WTC11 (cell line): ENCODE measurements around the gene AVPR1B. TPM values are rescaled to one million over a fixed set of nuclear protein-coding genes. Genes with fewer than 3 reads are reported as not detected.

Experiments used
- ATAC-seq: fragments of 200-7000 bp; cut with Tn5 transposase; 2 replicates; pipeline ENCODE4 v1.10.0; 2021; ENCODE audit warnings: mild to moderate bottlenecking, moderate library complexity
- CTCF ChIA-PET: fragments of 300-600 bp; sonication (Branson Sonifier 250); formaldehyde crosslinking; loops from one replicate; lab custom pipeline; 2021; ENCODE audit warnings: antibody characterized with exemption; lab: Charles Lee
- POLR2A ChIA-PET: fragments of 350-600 bp; sonication (Branson Sonifier 250); formaldehyde crosslinking; loops from one replicate; lab custom pipeline; 2021; ENCODE audit warnings: antibody characterized with exemption; lab: Charles Lee
- DNase-seq: peaks from one replicate; pipeline ENCODE4 v3.0.0; 2021; ENCODE audit warnings: low spot score
- H3K27ac Mint-ChIP-seq: 2 replicates; pipeline ENCODE4 v1.8.0; 2021; ENCODE audit warnings: mixed read lengths
- H3K27me3 Mint-ChIP-seq: 2 replicates; pipeline ENCODE4 v1.8.0; 2021; ENCODE audit warnings: low read depth, mild to moderate bottlenecking, moderate library complexity, mixed read lengths
- H3K36me3 Mint-ChIP-seq: 2 replicates; pipeline ENCODE4 v1.8.0; 2021; ENCODE audit warnings: mixed read lengths
- H3K4me1 Mint-ChIP-seq: 2 replicates; pipeline ENCODE4 v1.8.0; 2022; ENCODE audit warnings: mixed read lengths
- H3K4me3 Mint-ChIP-seq: 2 replicates; pipeline ENCODE4 v1.8.0; 2021; ENCODE audit warnings: mild to moderate bottlenecking, moderate library complexity, mixed read lengths
- H3K9me3 Mint-ChIP-seq: 2 replicates; pipeline ENCODE4 v1.8.0; 2021; ENCODE audit warnings: mixed read lengths
- AR ChIP-seq: fragments of 250-450 bp; sonication (Bioruptor Pico); IDR thresholded peaks from 2 replicates; pipeline ENCODE4 v1.9.0; 2021; ENCODE audit warnings: mild to moderate bottlenecking
- ATF1 ChIP-seq: sonication (generic); formaldehyde crosslinking; IDR thresholded peaks from 2 replicates; pipeline ENCODE4 v1.8.1; 2023; ENCODE audit warnings: mild to moderate bottlenecking, moderate library complexity, missing genetic modification reagents
- ATF3 ChIP-seq: sonication (generic); formaldehyde crosslinking; conservative IDR thresholded peaks from 2 replicates; pipeline ENCODE4 v1.8.1; 2022; ENCODE audit warnings: mild to moderate bottlenecking, missing genetic modification reagents
- CBFB ChIP-seq: sonication (generic); formaldehyde crosslinking; IDR thresholded peaks from 2 replicates; pipeline ENCODE4 v1.8.1; 2022; ENCODE audit warnings: mild to moderate bottlenecking, low read depth, missing genetic modification reagents
- E2F5 ChIP-seq: sonication (generic); formaldehyde crosslinking; IDR thresholded peaks from 2 replicates; pipeline ENCODE4 v1.8.1; 2022; ENCODE audit warnings: mild to moderate bottlenecking, moderate library complexity, missing genetic modification reagents
- EMX1 ChIP-seq: fragments of 250-450 bp; sonication (Bioruptor Pico); IDR thresholded peaks from 2 replicates; pipeline ENCODE4 v1.8.0; 2021; ENCODE audit warnings: mild to moderate bottlenecking
- ETV6 ChIP-seq: sonication (generic); formaldehyde crosslinking; IDR thresholded peaks from 2 replicates; pipeline ENCODE4 v1.8.1; 2022; ENCODE audit warnings: mild to moderate bottlenecking, missing genetic modification reagents
- GABPB1 ChIP-seq: sonication (generic); formaldehyde crosslinking; IDR thresholded peaks from 2 replicates; pipeline ENCODE4 v1.8.1; 2023; ENCODE audit warnings: mild to moderate bottlenecking, missing genetic modification reagents
- HMGA2 ChIP-seq: fragments of 250-450 bp; sonication (Bioruptor Pico); IDR thresholded peaks from 2 replicates; pipeline ENCODE4 v1.4.0; 2021; ENCODE audit warnings: mild to moderate bottlenecking, moderate library complexity
- NFYB ChIP-seq: sonication (generic); formaldehyde crosslinking; conservative IDR thresholded peaks from 2 replicates; pipeline ENCODE4 v1.8.0; 2022; ENCODE audit warnings: low read depth, missing genetic modification reagents
- NR2C2 ChIP-seq: sonication (generic); formaldehyde crosslinking; IDR thresholded peaks from 2 replicates; pipeline ENCODE4 v1.8.0; 2022; ENCODE audit warnings: mild to moderate bottlenecking, missing genetic modification reagents
- PRRX2 ChIP-seq: fragments of 250-450 bp; sonication (Bioruptor Pico); IDR thresholded peaks from 2 replicates; pipeline ENCODE4 v1.8.0; 2021; ENCODE audit warnings: mild to moderate bottlenecking
- SMAD3 ChIP-seq: sonication (generic); formaldehyde crosslinking; IDR thresholded peaks from 2 replicates; pipeline ENCODE4 v1.8.0; 2022; ENCODE audit warnings: missing genetic modification reagents, mild to moderate bottlenecking, borderline replicate concordance
- TEAD4 ChIP-seq: sonication (generic); formaldehyde crosslinking; IDR thresholded peaks from 2 replicates; pipeline ENCODE4 v1.8.0; 2022; ENCODE audit warnings: mild to moderate bottlenecking, missing genetic modification reagents
- TP53 ChIP-seq: sonication (generic); formaldehyde crosslinking; IDR thresholded peaks from 2 replicates; pipeline ENCODE4 v1.8.1; 2023; ENCODE audit warnings: mild to moderate bottlenecking, missing genetic modification reagents
- ZBTB21 ChIP-seq: sonication (generic); formaldehyde crosslinking; IDR thresholded peaks from 2 replicates; pipeline ENCODE4 v1.8.1; 2023; ENCODE audit warnings: mild to moderate bottlenecking, missing genetic modification reagents, borderline replicate concordance
- ZBTB43 ChIP-seq: sonication (generic); formaldehyde crosslinking; IDR thresholded peaks from 2 replicates; pipeline ENCODE4 v1.8.1; 2023; ENCODE audit warnings: mild to moderate bottlenecking, missing genetic modification reagents
- ZNF138 ChIP-seq: sonication (generic); formaldehyde crosslinking; conservative IDR thresholded peaks from 2 replicates; pipeline ENCODE4 v1.8.1; 2022; ENCODE audit warnings: mild to moderate bottlenecking, moderate library complexity, missing genetic modification reagents
- ZNF416 ChIP-seq: fragments of 250-450 bp; sonication (Bioruptor Pico); IDR thresholded peaks from 2 replicates; pipeline ENCODE4 v1.9.0; 2021; ENCODE audit warnings: mild to moderate bottlenecking, inconsistent platforms
- ZNF423 ChIP-seq: fragments of 250-450 bp; sonication (Bioruptor Pico); IDR thresholded peaks from 2 replicates; pipeline ENCODE4 v2.1.2; 2022; ENCODE audit warnings: mild to moderate bottlenecking, moderate library complexity
- ZNF425 ChIP-seq: fragments of 250-450 bp; sonication (Bioruptor Pico); conservative IDR thresholded peaks from 2 replicates; pipeline ENCODE4 v1.9.0; 2021; ENCODE audit warnings: mild to moderate bottlenecking
- total RNA-seq: library from RNA; stranded (reverse); gene quantifications from 3 replicates; pipeline ENCODE4 v1.2.3, GENCODE V29; 2021
- TF ChIP-seq, protein P1 (sequence below): sonication (generic); formaldehyde crosslinking; IDR thresholded peaks from 2 replicates; pipeline ENCODE4 v1.8.1; 2023; ENCODE audit warnings: mild to moderate bottlenecking, missing genetic modification reagents, moderate library complexity
- TF ChIP-seq, protein P2 (sequence below): sonication (generic); formaldehyde crosslinking; conservative IDR thresholded peaks from 2 replicates; pipeline ENCODE4 v1.8.1; 2023; ENCODE audit warnings: mild to moderate bottlenecking, low read depth, missing genetic modification reagents, moderate library complexity
- TF ChIP-seq, protein P3 (sequence below): sonication (generic); formaldehyde crosslinking; IDR thresholded peaks from 2 replicates; pipeline ENCODE4 v1.8.0; 2022; ENCODE audit warnings: mild to moderate bottlenecking, missing genetic modification reagents

The AVPR1B gene
- total RNA-seq, 1 experiment from 2014 or later = 0.68 TPM

GRCh38 chr1:206110161-206110560 is 7.0 kb downstream of the AVPR1B start:
- CTCF ChIA-PET = interaction anchor here (1.3 to 12.7 kb wide), 3 partner anchors 79 to 133 kb away, joined by 4 to 121 read pairs (median 43); no protein-coding TSS in a partner anchor
- H3K4me1 Mint-ChIP-seq = no peaks in the 10 kb centered on the region
- H3K27ac Mint-ChIP-seq = no peak overlapping the region
- TF ChIP-seq ZNF423 (CRISPR knock-in tag) = no peak
- TF ChIP-seq HMGA2 = no peak
- TF ChIP-seq TEAD4 (CRISPR knock-in tag) = no peak
- TF ChIP-seq EMX1 (CRISPR knock-in tag) = no peak
- TF ChIP-seq GABPB1 = no peak
- TF ChIP-seq ZBTB21 (CRISPR knock-in tag) = no peak
- TF ChIP-seq, protein P1, sequence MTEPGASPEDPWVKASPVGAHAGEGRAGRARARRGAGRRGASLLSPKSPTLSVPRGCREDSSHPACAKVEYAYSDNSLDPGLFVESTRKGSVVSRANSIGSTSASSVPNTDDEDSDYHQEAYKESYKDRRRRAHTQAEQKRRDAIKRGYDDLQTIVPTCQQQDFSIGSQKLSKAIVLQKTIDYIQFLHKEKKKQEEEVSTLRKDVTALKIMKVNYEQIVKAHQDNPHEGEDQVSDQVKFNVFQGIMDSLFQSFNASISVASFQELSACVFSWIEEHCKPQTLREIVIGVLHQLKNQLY (CRISPR knock-in tag) = no peak
- no peak for TF ChIP-seq ZBTB43 (CRISPR knock-in tag)
- DNase-seq (no peak), ATAC-seq (no peak)
- no peaks in the 10 kb centered on the region for H3K36me3 Mint-ChIP-seq
- H3K9me3 Mint-ChIP-seq = no peaks in the 10 kb centered on the region
- POLR2A ChIA-PET = no interaction called here
- no peak overlapping the region for H3K4me3 Mint-ChIP-seq
- H3K27me3 Mint-ChIP-seq = peaks cover under 1% of the 10 kb centered on the region; the same call in 1 of the 2 replicates

DNA sequence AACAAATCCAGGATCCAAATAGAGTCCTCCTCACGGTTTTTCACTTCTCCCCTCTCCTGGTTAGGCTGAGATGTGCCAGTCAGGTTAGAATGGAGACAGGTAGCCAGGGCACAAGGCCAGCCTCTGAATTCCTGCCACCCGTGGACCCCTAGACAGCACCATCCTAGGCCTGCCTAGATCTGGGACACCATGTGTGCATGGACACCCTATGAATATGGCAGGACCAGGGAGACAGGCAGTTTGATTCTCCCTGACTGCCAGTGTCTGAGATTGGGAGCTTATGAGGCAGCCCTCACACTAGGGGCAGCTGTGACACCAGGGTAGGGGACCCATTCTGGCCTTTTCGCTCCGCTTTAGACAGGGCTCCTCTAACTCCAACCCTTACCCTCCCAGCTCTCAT is 7.5 kb downstream of the AVPR1B start:
- Mint-ChIP-seq H3K27me3 (no peaks in the 10 kb centered on the region; the same call in 1 of the 2 replicates), H3K4me3 (no peak overlapping the region), H3K27ac (no peak overlapping the region), H3K4me1 (no peaks in the 10 kb centered on the region), H3K36me3 (no peaks in the 10 kb centered on the region), H3K9me3 (no peaks in the 10 kb centered on the region)
- ATAC-seq (no peak), DNase-seq (no peak)
- ChIA-PET CTCF (interaction anchor here (1.3 to 12.7 kb wide), 4 partner anchors 79 to 132 kb away, joined by 4 to 121 read pairs (median 30); no protein-coding TSS in a partner anchor), POLR2A (no interaction called here)
- TF ChIP-seq ZNF425 (no peak), ZNF138 (CRISPR knock-in tag) (no peak), TP53 (CRISPR knock-in tag) (no peak), E2F5 (no peak), ZNF416 (CRISPR knock-in tag) (no peak), ETV6 (CRISPR knock-in tag) (no peak), SMAD3 (no peak), CBFB (CRISPR knock-in tag) (no peak), PRRX2 (CRISPR knock-in tag) (no peak), ATF3 (CRISPR knock-in tag) (no peak), ATF1 (no peak), NFYB (CRISPR knock-in tag) (no peak), NR2C2 (CRISPR knock-in tag) (no peak), AR (CRISPR knock-in tag) (no peak), ZNF423 (CRISPR knock-in tag) (no peak)
- TF ChIP-seq, protein P2, sequence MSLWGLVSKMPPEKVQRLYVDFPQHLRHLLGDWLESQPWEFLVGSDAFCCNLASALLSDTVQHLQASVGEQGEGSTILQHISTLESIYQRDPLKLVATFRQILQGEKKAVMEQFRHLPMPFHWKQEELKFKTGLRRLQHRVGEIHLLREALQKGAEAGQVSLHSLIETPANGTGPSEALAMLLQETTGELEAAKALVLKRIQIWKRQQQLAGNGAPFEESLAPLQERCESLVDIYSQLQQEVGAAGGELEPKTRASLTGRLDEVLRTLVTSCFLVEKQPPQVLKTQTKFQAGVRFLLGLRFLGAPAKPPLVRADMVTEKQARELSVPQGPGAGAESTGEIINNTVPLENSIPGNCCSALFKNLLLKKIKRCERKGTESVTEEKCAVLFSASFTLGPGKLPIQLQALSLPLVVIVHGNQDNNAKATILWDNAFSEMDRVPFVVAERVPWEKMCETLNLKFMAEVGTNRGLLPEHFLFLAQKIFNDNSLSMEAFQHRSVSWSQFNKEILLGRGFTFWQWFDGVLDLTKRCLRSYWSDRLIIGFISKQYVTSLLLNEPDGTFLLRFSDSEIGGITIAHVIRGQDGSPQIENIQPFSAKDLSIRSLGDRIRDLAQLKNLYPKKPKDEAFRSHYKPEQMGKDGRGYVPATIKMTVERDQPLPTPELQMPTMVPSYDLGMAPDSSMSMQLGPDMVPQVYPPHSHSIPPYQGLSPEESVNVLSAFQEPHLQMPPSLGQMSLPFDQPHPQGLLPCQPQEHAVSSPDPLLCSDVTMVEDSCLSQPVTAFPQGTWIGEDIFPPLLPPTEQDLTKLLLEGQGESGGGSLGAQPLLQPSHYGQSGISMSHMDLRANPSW (CRISPR knock-in tag) = no peak
- TF ChIP-seq, protein P3, sequence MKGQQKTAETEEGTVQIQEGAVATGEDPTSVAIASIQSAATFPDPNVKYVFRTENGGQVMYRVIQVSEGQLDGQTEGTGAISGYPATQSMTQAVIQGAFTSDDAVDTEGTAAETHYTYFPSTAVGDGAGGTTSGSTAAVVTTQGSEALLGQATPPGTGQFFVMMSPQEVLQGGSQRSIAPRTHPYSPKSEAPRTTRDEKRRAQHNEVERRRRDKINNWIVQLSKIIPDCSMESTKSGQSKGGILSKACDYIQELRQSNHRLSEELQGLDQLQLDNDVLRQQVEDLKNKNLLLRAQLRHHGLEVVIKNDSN (CRISPR knock-in tag) = no peak
